NCI-H1694 (cell line): ENCODE results near the gene ADNP2.

ENCODE experiments used
- DNase-seq: peaks from one replicate; lab custom pipeline; 2025; lab: John Stamatoyannopoulos, UW

ADNP2 gene

GRCh38 chr18:80172056-80172455 is 63.0 kb downstream of the ADNP2 start:
- no peak for DNase-seq

DNA sequence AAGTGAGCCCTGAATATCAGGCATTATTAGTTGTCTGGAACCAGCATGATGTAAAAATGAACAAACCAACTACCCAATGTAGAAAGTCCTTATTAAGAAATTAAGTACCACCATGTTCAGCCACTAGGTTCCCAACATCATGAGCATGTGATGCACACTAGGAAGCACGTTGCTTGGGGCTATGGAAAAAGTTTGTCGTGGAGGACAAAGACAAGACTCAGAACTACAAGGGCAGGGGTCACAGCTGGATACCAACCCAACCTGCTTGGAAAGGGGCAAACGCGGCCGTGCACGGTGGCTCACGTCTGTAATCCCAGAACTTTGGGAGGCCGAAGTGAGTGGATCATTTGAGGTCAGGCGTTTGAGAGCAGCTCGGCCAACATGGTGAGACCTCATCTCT is 64.0 kb downstream of the ADNP2 start:
- DNase-seq = no peak

GRCh38 chr18:80175451-80176204 is 66.6 kb downstream of the ADNP2 start:
- no peak for DNase-seq

GRCh38 chr18:80176334-80177073 is 67.4 kb downstream of the ADNP2 start:
- peak; percentile 13 for DNase-seq

DNA sequence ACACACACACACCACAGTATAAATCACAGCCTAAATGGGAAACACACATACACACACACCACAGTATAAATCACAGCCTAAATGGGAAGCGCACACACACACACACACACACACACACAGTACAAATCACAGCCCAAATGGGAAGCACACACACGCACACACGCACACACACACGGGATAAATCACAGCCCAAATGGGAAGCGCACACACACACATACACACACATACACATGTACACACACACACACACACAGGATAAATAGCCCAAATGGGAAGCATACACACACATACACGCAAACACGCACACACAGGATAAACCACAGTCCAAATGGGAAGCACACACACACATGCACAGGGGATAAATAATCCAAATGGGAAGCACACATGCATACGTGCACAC is 68.1 kb downstream of the ADNP2 start:
- DNase-seq = no peak

DNA sequence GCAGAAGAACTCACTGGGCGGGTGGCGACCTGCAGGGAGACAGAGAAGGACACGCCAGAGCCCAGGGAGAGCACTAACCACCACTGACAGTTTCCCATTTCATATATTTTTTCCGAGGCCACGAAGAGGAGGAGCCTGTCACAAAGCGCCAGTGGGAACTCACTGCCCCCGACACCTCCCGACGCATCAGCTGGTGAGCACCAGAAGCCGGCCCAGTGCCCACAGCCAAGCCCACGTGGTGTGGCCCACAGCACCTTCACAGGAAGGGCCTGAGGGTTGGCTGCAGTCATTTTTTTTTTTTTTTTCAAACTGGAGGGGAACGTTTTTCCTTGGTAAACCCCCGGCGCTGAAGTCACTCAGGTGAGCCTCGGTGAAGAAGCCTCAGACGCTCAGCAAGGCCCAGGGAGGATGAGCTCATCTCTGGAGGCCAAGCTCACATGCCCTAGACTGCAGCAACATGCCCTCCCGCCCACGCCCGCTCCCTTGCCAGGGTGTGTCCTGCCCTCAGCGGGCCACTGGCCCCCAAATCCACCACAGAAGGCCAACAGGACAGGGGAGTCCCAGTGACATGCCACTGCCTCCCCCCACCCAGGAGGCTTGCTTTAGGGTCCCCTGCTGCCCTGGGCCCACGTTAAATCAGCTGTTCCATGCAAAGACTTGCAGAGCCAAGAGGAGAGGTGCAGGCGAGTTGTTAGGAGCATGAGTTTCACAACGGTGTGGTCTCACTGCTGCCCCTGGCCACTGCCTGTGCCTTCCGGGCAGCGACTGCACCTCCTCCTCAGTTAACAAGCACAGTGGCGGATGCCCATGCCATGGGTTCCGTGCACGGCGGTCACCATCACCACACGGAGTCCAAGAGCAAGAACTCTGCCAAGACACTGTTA is 70.1 kb downstream of the ADNP2 start:
- no peak for DNase-seq

GRCh38 chr18:80179857-80180558 is 70.9 kb downstream of the ADNP2 start:
- DNase-seq = no peak

DNA sequence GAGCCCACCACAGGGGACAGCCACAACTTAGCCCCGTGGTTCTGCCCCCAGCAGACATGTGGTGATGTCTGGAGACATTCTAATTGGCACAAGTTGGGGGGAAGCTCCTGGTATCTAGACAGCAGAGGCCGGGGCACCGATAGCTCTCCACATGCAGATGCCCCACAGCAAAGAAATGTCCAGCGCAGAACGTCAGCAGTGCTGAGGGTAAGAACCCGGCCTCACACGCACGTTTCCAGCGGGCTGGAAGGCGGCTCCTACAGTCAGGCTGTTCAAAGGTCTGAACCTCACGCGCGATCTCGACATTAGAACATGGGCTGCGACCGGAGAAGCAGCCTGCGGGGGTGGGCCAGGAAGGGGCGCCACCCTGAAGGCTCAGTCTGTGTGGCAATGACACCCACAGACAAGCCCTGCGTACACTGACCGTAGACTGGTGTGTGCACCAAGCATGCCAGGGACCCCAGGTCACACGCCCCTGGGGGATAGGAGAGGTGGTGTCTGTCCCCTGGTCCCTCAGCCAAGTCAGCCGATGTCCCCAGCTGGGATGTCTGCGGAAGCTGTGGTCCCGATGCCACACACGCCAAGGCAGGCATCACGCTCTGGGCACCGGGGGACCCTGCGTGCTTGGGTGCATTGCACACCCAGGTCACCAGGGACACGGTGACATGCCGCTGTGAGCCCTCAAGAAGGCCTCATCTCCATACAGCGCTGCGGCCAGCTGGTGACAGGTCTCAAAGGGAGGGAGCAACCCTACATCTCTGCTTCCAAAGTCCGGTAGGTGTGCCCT is 71.9 kb downstream of the ADNP2 start:
- DNase-seq = no peak

- no peak for DNase-seq
Observed at GRCh38 chr18:80181642-80182461, 72.8 kb downstream of the ADNP2 start.

DNA sequence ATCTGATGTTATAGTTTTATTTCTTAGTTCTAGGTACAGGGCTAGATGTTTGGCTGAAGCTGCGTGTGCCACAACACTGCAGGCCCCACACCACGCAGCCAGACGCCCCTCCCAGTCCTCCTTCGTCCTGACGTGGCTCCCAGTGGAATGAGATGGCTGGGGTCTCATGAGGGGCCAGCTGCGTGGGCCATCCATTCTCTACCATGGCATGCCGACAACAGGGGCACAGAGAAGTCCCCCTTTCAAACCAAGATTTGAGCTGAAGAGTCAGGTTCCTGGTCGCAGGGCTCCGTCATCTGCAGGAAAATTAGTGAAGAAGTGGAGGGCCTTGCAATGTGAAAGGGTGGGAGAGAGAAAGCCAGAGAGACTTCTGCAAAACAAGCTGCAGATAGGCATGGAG is 73.8 kb downstream of the ADNP2 start:
- DNase-seq = no peak

- no peak for DNase-seq
Observed at GRCh38 chr18:80183273-80184050, 74.4 kb downstream of the ADNP2 start.

GRCh38 chr18:80184243-80184772 is 75.2 kb downstream of the ADNP2 start:
- DNase-seq = no peak

DNA sequence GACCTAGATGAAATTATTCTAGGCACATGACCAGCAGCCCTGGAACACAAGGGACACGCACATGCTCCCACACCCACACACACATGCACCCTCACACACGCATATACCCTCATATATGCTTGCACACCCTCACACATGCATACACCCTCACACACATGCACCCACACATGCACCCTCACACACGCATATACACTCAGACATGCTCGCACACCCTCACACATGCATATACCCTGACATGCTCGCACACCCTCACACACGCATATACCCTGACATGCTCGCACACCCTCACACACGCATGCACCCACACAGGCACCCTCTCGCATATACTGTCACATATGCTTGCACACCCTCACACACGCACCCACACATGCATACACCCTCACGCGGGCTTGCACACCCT is 76.5 kb downstream of the ADNP2 start:
- DNase-seq = no peak

DNA sequence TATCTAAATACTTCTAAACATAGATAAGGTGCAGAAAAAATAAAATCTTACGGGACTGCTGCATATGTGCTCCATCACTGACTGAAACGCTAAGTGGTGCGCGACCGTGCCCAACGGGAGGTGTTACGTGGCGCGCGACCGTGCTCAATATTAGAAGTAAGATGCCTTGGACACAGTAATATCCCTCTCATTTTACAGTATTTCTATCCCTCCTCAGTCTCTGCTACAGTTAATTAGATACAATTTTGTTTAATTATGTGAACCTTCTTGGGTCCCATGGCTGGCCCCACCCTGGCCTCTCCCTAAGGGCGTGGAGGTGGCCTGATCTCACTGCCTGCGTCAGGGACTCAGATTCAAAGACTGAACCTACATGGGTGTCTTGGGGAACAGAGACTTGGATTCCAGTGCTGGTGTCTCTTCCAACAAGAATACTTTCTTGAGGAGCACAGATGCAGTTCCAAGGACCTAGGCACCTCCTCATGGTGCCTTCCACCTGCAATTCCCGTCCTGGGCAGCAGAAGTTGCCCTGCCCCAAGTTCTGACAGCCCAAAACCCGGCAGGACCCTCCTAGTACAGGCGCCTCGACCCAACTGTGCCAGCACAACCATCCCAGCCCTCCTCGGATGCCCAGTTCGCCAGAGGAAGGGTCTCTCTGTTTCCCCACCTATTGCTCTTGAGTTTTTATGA is 79.0 kb downstream of the ADNP2 start:
- DNase-seq = no peak

- DNase-seq = no peak
Observed at GRCh38 chr18:80188643-80189530, 79.8 kb downstream of the ADNP2 start.

GRCh38 chr18:80189531-80189865 is 80.4 kb downstream of the ADNP2 start:
- no peak for DNase-seq
